ENCODE measurements around the gene DDC.

The DDC gene

GRCh38 chr7:50470250-50471163, 94.7 kb downstream of the DDC start:
- Histone ChIP-seq H3K79me2 (ENCODE audit: control insufficient read depth, low read length) (no peaks in the 10 kb centered on the region), H3K36me3 (ENCODE audit: control insufficient read depth, low read length) (no peaks in the 10 kb centered on the region), H3K27me3 (ENCODE audit: control insufficient read depth, low read length) (peaks cover 9% of the 10 kb centered on the region), H3K4me1 (ENCODE audit: control insufficient read depth, low read length) (peaks cover 12% of the 10 kb centered on the region), H4K20me1 (ENCODE audit: control insufficient read depth, insufficient read depth, low read depth, low read length) (no peaks in the 10 kb centered on the region), H3K9me3 (ENCODE audit: control insufficient read depth, insufficient read depth, low read length) (no peaks in the 10 kb centered on the region), H3K4me2 (ENCODE audit: low read length) (no peak overlapping the region), H3K27ac (ENCODE audit: low read depth, low read length) (no peak overlapping the region), H3K9me2 (replicated peaks; ENCODE audit: control insufficient read depth, low read length) (no peaks in the 10 kb centered on the region), H3F3A (ENCODE audit: control insufficient read depth, insufficient read depth) (no peaks in the 10 kb centered on the region), H3K4me3 (ENCODE audit: low read length) (no peak overlapping the region)
- no peak for TF ChIP-seq EZH2phosphoT487 (IDR thresholded peaks at IDR 0.05; ENCODE audit: borderline replicate concordance, low read length)
- no peak for TF ChIP-seq CTCF (IDR thresholded peaks at IDR 0.05; ENCODE audit: low read depth, low read length, poor library complexity, severe bottlenecking)

- Histone ChIP-seq H3K9me3 (ENCODE audit: control insufficient read depth, insufficient read depth, low read length) (no peaks in the 10 kb centered on the region), H3K4me1 (ENCODE audit: control insufficient read depth, low read length) (peaks cover 12% of the 10 kb centered on the region), H3K27ac (ENCODE audit: low read depth, low read length) (no peak overlapping the region), H3K27me3 (ENCODE audit: control insufficient read depth, low read length) (peaks cover 6% of the 10 kb centered on the region), H4K20me1 (ENCODE audit: control insufficient read depth, insufficient read depth, low read depth, low read length) (no peaks in the 10 kb centered on the region), H3K36me3 (ENCODE audit: control insufficient read depth, low read length) (no peaks in the 10 kb centered on the region), H3F3A (ENCODE audit: control insufficient read depth, insufficient read depth) (no peaks in the 10 kb centered on the region), H3K4me3 (ENCODE audit: low read length) (no peak overlapping the region), H3K9me2 (replicated peaks; ENCODE audit: control insufficient read depth, low read length) (no peaks in the 10 kb centered on the region), H3K79me2 (ENCODE audit: control insufficient read depth, low read length) (no peaks in the 10 kb centered on the region), H3K4me2 (ENCODE audit: low read length) (no peak overlapping the region)
- TF ChIP-seq CTCF (IDR thresholded peaks at IDR 0.05; ENCODE audit: low read depth, low read length, poor library complexity, severe bottlenecking) (no peak), EZH2phosphoT487 (IDR thresholded peaks at IDR 0.05; ENCODE audit: borderline replicate concordance, low read length) (no peak)
These were observed 96.0 kb downstream of the DDC start for GRCh38 chr7:50469181-50469580.

- Histone ChIP-seq H4K20me1 (ENCODE audit: control insufficient read depth, insufficient read depth, low read depth, low read length) (no peaks in the 10 kb centered on the region), H3K27ac (ENCODE audit: low read depth, low read length) (no peak overlapping the region), H3K9me2 (replicated peaks; ENCODE audit: control insufficient read depth, low read length) (no peaks in the 10 kb centered on the region), H3K9me3 (ENCODE audit: control insufficient read depth, insufficient read depth, low read length) (no peaks in the 10 kb centered on the region), H3K4me1 (ENCODE audit: control insufficient read depth, low read length) (peaks cover 12% of the 10 kb centered on the region), H3K4me3 (ENCODE audit: low read length) (peak overlapping the region; percentile 32; the same call in 1 of the 2 replicates), H3K79me2 (ENCODE audit: control insufficient read depth, low read length) (no peaks in the 10 kb centered on the region), H3K36me3 (ENCODE audit: control insufficient read depth, low read length) (no peaks in the 10 kb centered on the region), H3K27me3 (ENCODE audit: control insufficient read depth, low read length) (peaks cover 6% of the 10 kb centered on the region), H3F3A (ENCODE audit: control insufficient read depth, insufficient read depth) (no peaks in the 10 kb centered on the region), H3K4me2 (ENCODE audit: low read length) (peak overlapping the region; percentile 63)
- no peak; the same call in 1 of the 2 replicates for TF ChIP-seq EZH2phosphoT487 (IDR thresholded peaks at IDR 0.05; ENCODE audit: borderline replicate concordance, low read length)
- peak; percentile 93 for TF ChIP-seq CTCF (IDR thresholded peaks at IDR 0.05; ENCODE audit: low read depth, low read length, poor library complexity, severe bottlenecking)
These were observed 97.2 kb downstream of the DDC start for GRCh38 chr7:50467817-50468610.
